Neural cell (in vitro differentiated cells): ENCODE results near the gene RAET1L. TPM values are rescaled to one million over a fixed set of nuclear protein-coding genes. Genes with fewer than 3 reads are reported as not detected.
"Not testable (repeated sequence)": the region's sequence is repeated elsewhere in the genome, so short reads cannot be mapped to it uniquely, and the experiment has no call there.

Experiments
- H2AFZ ChIP-seq: fragments of 200-600, 300-800 bp; sonication (generic), shearing (Covaris generic); 2 replicates; pipeline ENCODE4 v1.6.0; 2014; ENCODE audit warnings: low read depth, mild to moderate bottlenecking, antibody characterized with exemption, low read length, moderate library complexity
- H3F3A ChIP-seq: fragments of 200-600 bp; shearing (Covaris generic); 2 replicates; pipeline ENCODE4 v1.6.1; 2016; ENCODE audit warnings: mild to moderate bottlenecking, moderate library complexity, mixed read lengths, antibody characterized with exemption, low read length; ENCODE audit not compliant: insufficient read depth, poor library complexity, severe bottlenecking
- H3K27ac ChIP-seq: fragments of 200-600, 300-800 bp; sonication (generic), shearing (Covaris generic); 2 replicates; pipeline ENCODE4 v1.5.1; 2014; ENCODE audit warnings: mild to moderate bottlenecking, low read length, moderate library complexity
- H3K27me3 ChIP-seq: fragments of 300-800, 200-600 bp; sonication (generic), shearing (Covaris generic); 2 replicates; pipeline ENCODE4 v1.6.0; 2014; ENCODE audit warnings: mild to moderate bottlenecking, low read depth, low read length, moderate library complexity; ENCODE audit not compliant: insufficient read depth
- H3K36me3 ChIP-seq: fragments of 300-800, 200-600 bp; sonication (generic), shearing (Covaris generic); 2 replicates; pipeline ENCODE4 v1.5.1; 2014; ENCODE audit warnings: mild to moderate bottlenecking, antibody characterized with exemption, low read length, moderate library complexity; ENCODE audit not compliant: insufficient read depth
- H3K4me2 ChIP-seq: fragments of 300-800, 200-600 bp; sonication (generic), shearing (Covaris generic); 2 replicates; pipeline ENCODE4 v1.6.0; 2014; ENCODE audit warnings: mild to moderate bottlenecking, low read length
- H3K4me3 ChIP-seq: fragments of 300-800, 200-600 bp; sonication (generic), shearing (Covaris generic); 2 replicates; pipeline ENCODE4 v1.5.1; 2014; ENCODE audit warnings: mild to moderate bottlenecking, low read length, moderate library complexity
- H3K79me2 ChIP-seq: fragments of 200-600 bp; shearing (Covaris generic); replicated peaks from 2 replicates; pipeline ENCODE4 v1.6.0; 2014; ENCODE audit warnings: mild to moderate bottlenecking, low read length, moderate library complexity; ENCODE audit not compliant: insufficient read depth
- H3K9ac ChIP-seq: fragments of 300-800, 200-600 bp; sonication (generic), shearing (Covaris generic); 2 replicates; pipeline ENCODE4 v1.6.1; 2016; ENCODE audit warnings: mild to moderate bottlenecking, low read length, mixed read lengths
- H3K9me2 ChIP-seq: fragments of 200-600 bp; shearing (Covaris generic); 2 replicates; pipeline ENCODE4 v1.6.1; 2016; ENCODE audit warnings: mild to moderate bottlenecking, low read length, mixed read lengths; ENCODE audit not compliant: insufficient read depth
- H3K9me3 ChIP-seq: fragments of 200-600, 300-800 bp; sonication (generic), shearing (Covaris generic); 2 replicates; pipeline ENCODE4 v1.6.1; 2016; ENCODE audit warnings: mild to moderate bottlenecking, mixed run types, low read length, moderate library complexity, mixed read lengths
- H4K20me1 ChIP-seq: fragments of 200-600 bp; shearing (Covaris generic); 2 replicates; pipeline ENCODE4 v1.6.1; 2016; ENCODE audit warnings: mild to moderate bottlenecking, mixed run types; ENCODE audit not compliant: insufficient read depth
- EP300 ChIP-seq: fragments of 450-650 bp; conservative IDR thresholded peaks from 2 replicates; pipeline ENCODE4 v1.6.1; 2014; ENCODE audit warnings: antibody characterized with exemption, mild to moderate bottlenecking, moderate library complexity; ENCODE audit not compliant: poor library complexity, severe bottlenecking
- EZH2 ChIP-seq: fragments of 200-600, 300-800 bp; shearing (Covaris generic), sonication (generic); IDR thresholded peaks from 2 replicates; pipeline ENCODE4 v1.6.1; 2014; ENCODE audit warnings: antibody characterized with exemption, low read length, borderline replicate concordance, mild to moderate bottlenecking; ENCODE audit not compliant: insufficient read depth, poor library complexity, severe bottlenecking
- MXI1 ChIP-seq: fragments of 450-650 bp; conservative IDR thresholded peaks from 2 replicates; pipeline ENCODE4 v1.6.1; 2014; ENCODE audit warnings: antibody characterized with exemption, mild to moderate bottlenecking; ENCODE audit not compliant: poor library complexity, severe bottlenecking
- POLR2AphosphoS5 ChIP-seq: IDR thresholded peaks from 2 replicates; pipeline ENCODE4 v1.6.1; 2012
- RAD21 ChIP-seq: fragments of 450-650 bp; conservative IDR thresholded peaks from 2 replicates; pipeline ENCODE4 v1.6.1; 2014; ENCODE audit warnings: antibody characterized with exemption, mild to moderate bottlenecking, moderate library complexity
- REST ChIP-seq: IDR thresholded peaks from 2 replicates; pipeline ENCODE4 v1.6.1; 2012; ENCODE audit warnings: borderline replicate concordance
- SMC3 ChIP-seq: fragments of 450-650 bp; conservative IDR thresholded peaks from 2 replicates; pipeline ENCODE4 v1.6.1; 2014; ENCODE audit warnings: antibody characterized with exemption, mild to moderate bottlenecking, moderate library complexity; ENCODE audit not compliant: poor library complexity
- TAF1 ChIP-seq: IDR thresholded peaks from 2 replicates; pipeline ENCODE4 v1.6.1; 2012; ENCODE audit warnings: low read depth
- polyA plus RNA-seq: library from polyadenylated mRNA; depleted of rRNA; stranded (reverse); fragments of >200 nt; gene quantifications from 2 replicates; pipeline ENCODE4 v1.2.3, GENCODE V29; 2014
- TF ChIP-seq, protein P1 (sequence below): fragments of 450-650 bp; IDR thresholded peaks from 2 replicates; pipeline ENCODE4 v1.5.1; 2014; ENCODE audit warnings: antibody characterized with exemption, mild to moderate bottlenecking, moderate library complexity; ENCODE audit not compliant: poor library complexity, severe bottlenecking

The RAET1L gene
- polyA plus RNA-seq, 1 donor from 2014 or later = not detected

GRCh38 chr6:150059973-150060372 lies 34.6 kb upstream of the RAET1L start:
- not testable (repeated sequence) for H3K9me3 ChIP-seq, H2AFZ ChIP-seq

DNA sequence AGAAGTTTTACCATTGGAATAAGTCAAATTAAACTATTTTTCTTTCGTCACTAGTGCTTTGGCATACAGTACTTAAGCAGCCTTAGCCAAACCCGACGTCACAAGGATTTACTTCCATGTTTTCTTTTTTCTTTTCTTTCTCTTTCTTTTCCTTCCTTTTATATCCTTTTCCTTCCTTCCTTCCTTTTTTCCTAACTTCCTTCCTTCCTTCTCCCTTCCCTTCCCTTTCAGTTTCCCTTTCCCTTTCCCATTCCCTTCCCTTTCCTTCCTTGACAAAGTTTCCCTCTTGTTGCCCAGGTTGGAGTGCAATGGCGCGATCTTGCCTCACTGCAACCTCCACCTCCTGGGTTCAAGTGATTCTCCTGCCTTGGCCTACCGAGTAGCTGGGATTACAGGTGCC lies 33.7 kb upstream of the RAET1L start:
- Histone ChIP-seq H3K79me2 (no peaks in the 10 kb centered on the region), H3K9me2 (no peaks in the 10 kb centered on the region), H3K4me2 (no peak overlapping the region), H3K36me3 (no peaks in the 10 kb centered on the region), H3K9me3 (no peaks in the 10 kb centered on the region), H3K9ac (no peak overlapping the region), H3K27me3 (no peaks in the 10 kb centered on the region), H2AFZ (no peak overlapping the region), H3K27ac (no peak overlapping the region), H3F3A (no peaks in the 10 kb centered on the region), H3K4me3 (no peak overlapping the region), H4K20me1 (no peaks in the 10 kb centered on the region)
- TF ChIP-seq RAD21 (no peak), EZH2 (no peak), POLR2AphosphoS5 (no peak), EP300 (no peak), MXI1 (no peak), TAF1 (no peak), SMC3 (no peak), REST (no peak)
- TF ChIP-seq, protein P1, sequence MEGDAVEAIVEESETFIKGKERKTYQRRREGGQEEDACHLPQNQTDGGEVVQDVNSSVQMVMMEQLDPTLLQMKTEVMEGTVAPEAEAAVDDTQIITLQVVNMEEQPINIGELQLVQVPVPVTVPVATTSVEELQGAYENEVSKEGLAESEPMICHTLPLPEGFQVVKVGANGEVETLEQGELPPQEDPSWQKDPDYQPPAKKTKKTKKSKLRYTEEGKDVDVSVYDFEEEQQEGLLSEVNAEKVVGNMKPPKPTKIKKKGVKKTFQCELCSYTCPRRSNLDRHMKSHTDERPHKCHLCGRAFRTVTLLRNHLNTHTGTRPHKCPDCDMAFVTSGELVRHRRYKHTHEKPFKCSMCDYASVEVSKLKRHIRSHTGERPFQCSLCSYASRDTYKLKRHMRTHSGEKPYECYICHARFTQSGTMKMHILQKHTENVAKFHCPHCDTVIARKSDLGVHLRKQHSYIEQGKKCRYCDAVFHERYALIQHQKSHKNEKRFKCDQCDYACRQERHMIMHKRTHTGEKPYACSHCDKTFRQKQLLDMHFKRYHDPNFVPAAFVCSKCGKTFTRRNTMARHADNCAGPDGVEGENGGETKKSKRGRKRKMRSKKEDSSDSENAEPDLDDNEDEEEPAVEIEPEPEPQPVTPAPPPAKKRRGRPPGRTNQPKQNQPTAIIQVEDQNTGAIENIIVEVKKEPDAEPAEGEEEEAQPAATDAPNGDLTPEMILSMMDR = no peak

More at GRCh38 chr6:150059973-150060372, 34.6 kb upstream of the RAET1L start:
- not testable (repeated sequence) for H3K9me2 ChIP-seq, H3K36me3 ChIP-seq, H3K27me3 ChIP-seq, H3K4me3 ChIP-seq, H4K20me1 ChIP-seq, H3K4me2 ChIP-seq, H3K27ac ChIP-seq, H3K79me2 ChIP-seq, H3F3A ChIP-seq, H3K9ac ChIP-seq

DNA sequence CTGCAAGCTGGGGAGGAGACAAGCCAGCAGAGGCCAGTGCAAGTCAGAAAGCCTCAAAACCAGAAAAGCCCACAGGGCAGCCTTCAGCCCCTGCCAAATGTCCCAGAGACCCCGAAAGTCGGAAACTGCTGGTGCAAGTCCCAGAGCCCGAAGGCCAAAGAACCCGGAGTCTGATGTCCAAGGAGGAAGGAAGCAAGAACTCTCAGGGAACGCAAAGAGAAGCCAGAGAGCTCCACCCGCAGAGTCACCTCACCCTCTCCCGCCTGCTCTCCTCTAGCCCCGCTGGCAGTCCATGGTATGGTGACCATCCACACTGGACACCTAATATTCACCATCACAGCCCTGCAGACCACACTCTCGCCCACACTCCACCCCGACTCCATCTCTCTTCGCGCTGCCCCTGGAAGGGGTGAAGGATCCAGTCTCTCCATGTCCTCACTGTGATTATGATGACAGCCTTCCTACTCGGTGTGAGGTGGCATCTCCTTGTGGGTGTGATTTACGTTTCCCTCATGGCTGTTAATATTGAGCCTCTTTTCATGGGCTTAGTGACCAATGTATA lies 33.0 kb upstream of the RAET1L start:
- Histone ChIP-seq H3K9me3 (no peaks in the 10 kb centered on the region), H3K27me3 (no peaks in the 10 kb centered on the region), H3F3A (no peaks in the 10 kb centered on the region), H3K27ac (no peak overlapping the region), H3K36me3 (no peaks in the 10 kb centered on the region), H3K9me2 (no peaks in the 10 kb centered on the region), H3K79me2 (no peaks in the 10 kb centered on the region), H4K20me1 (no peaks in the 10 kb centered on the region), H2AFZ (no peak overlapping the region), H3K4me2 (no peak overlapping the region), H3K4me3 (no peak overlapping the region), H3K9ac (no peak overlapping the region)
- no peak for TF ChIP-seq MXI1
- TF ChIP-seq REST = no peak
- TF ChIP-seq EZH2 = no peak
- TF ChIP-seq, protein P1 = no peak
- TF ChIP-seq SMC3 = no peak
- no peak for TF ChIP-seq TAF1
- no peak for TF ChIP-seq RAD21
- TF ChIP-seq EP300 = no peak
- no peak for TF ChIP-seq POLR2AphosphoS5
